GM23248 (cell line): Measurements from ENCODE around the gene RELL1.

Experiments used
- EZH2 ChIP-seq: fragments of 200-600 bp; sonication (generic); IDR thresholded peaks from 2 replicates; pipeline ENCODE4 v1.6.1; 2018; ENCODE audit warnings: antibody characterized with exemption, mild to moderate bottlenecking; ENCODE audit not compliant: insufficient read depth, poor library complexity, severe bottlenecking
- EZH2phosphoT487 ChIP-seq: fragments of 200-600 bp; sonication (generic); IDR thresholded peaks from 2 replicates; pipeline ENCODE4 v1.6.1; 2018; ENCODE audit warnings: antibody characterized with exemption, moderate library complexity, mild to moderate bottlenecking, low read depth; ENCODE audit not compliant: insufficient read depth

GRCh38 chr4:37721995-37722638 lies 35.9 kb upstream of the RELL1 start:
- TF ChIP-seq EZH2phosphoT487 (no peak), EZH2 (no peak)
